Right lobe of liver (tissue), 4 donors: ENCODE data around the gene GALK1.
"Not testable (repeated sequence)": the region's sequence is repeated elsewhere in the genome, so short reads cannot be mapped to it uniquely, and the experiment has no call there.

ENCODE experiments used
- CTCF ChIP-seq, 4 donors: fragments of 200-600 bp in 3 of 4; fragments of 450-650 bp in 1 of 4; IDR thresholded peaks; one replicate each; pipeline versions ENCODE4 v1.5.1 to v1.8.0; 2016 to 2022; ENCODE audit warnings: antibody characterized with exemption in 4 of 4, mild to moderate bottlenecking in 2 of 4
- POLR2A ChIP-seq: fragments of 450-650 bp; IDR thresholded peaks from one replicate; pipeline ENCODE4 v1.6.1; 2017; ENCODE audit warnings: antibody characterized with exemption, mild to moderate bottlenecking
- donor health status: DM: no; HTN: no; CAD: no.
- donor health status: DM: no; HTN: no; CAD: no.
- donor health status: DM: no; HTN: yes; CAD: no.

GRCh38 chr17:75778066-75778860, 13.3 kb upstream of the GALK1 start:
- not testable (repeated sequence) for TF ChIP-seq POLR2A; CTCF (IDR thresholded peaks at IDR 0.05)
